HEK293T (cell line): ENCODE data around the gene PMM1.

Experiments used
- ARNT ChIP-seq: fragments of 450-650 bp; IDR thresholded peaks from 2 replicates; pipeline ENCODE4 v1.6.1; 2017; ENCODE audit warnings: mild to moderate bottlenecking
- FOXA1 ChIP-seq: fragments of 450-650 bp; IDR thresholded peaks from 2 replicates; pipeline ENCODE4 v1.6.1; 2016; ENCODE audit warnings: mild to moderate bottlenecking
- FOXK2 ChIP-seq: fragments of 450-650 bp; IDR thresholded peaks from 2 replicates; pipeline ENCODE4 v1.6.1; 2016; ENCODE audit warnings: mild to moderate bottlenecking
- FOXM1 ChIP-seq: fragments of 450-650 bp; IDR thresholded peaks from 2 replicates; pipeline ENCODE4 v1.6.1; 2017; ENCODE audit warnings: mild to moderate bottlenecking, borderline replicate concordance
- LEF1 ChIP-seq: fragments of 450-650 bp; IDR thresholded peaks from 2 replicates; pipeline ENCODE4 v1.6.1; 2017; ENCODE audit warnings: mild to moderate bottlenecking, borderline replicate concordance
- NFRKB ChIP-seq: fragments of 450-650 bp; IDR thresholded peaks from 2 replicates; pipeline ENCODE4 v1.6.1; 2016; ENCODE audit warnings: mild to moderate bottlenecking, moderate library complexity
- SP1 ChIP-seq: fragments of 450-650 bp; IDR thresholded peaks from 2 replicates; pipeline ENCODE4 v1.6.1; 2017

- no peak for TF ChIP-seq NFRKB
- no peak for TF ChIP-seq ARNT
- no peak for TF ChIP-seq FOXA1
- no peak for TF ChIP-seq SP1
- TF ChIP-seq FOXM1: no peak
- no peak for TF ChIP-seq FOXK2
- no peak for TF ChIP-seq LEF1
These were observed 22.2 kb downstream of the PMM1 start for GRCh38 chr22:41567512-41567768.
